ENCODE measurements around the gene CAMK2A. TPM values are rescaled to one million over a fixed set of nuclear protein-coding genes. Genes with fewer than 3 reads are reported as not detected.

The CAMK2A gene
- total and polyA plus RNA-seq, 2 of the 4 experiments (the other 2 are of a cell fraction) = 0.18 to 0.19 TPM

GRCh38 chr5:150329038-150329437 lies 39.5 kb upstream of the CAMK2A start:
- Histone ChIP-seq H4K20me1 (ENCODE audit: insufficient read depth, low read length) (no peaks in the 10 kb centered on the region), H3K18ac (ENCODE audit: low read depth, low read length) (no peak overlapping the region), H3K4me2 (ENCODE audit: low read depth, low read length) (no peak overlapping the region), H2BK15ac (ENCODE audit: low read depth, low read length) (no peak overlapping the region), H3K9me1 (ENCODE audit: insufficient read depth, low read length) (peaks cover 9% of the 10 kb centered on the region; the same call in 1 of the 2 replicates), H4K91ac (ENCODE audit: insufficient read depth, low read depth, low read length) (no peak overlapping the region), H3K4ac (ENCODE audit: low read depth, low read length) (peak overlapping the region; percentile 32), H3K4me1 (ENCODE audit: control insufficient read depth, insufficient read depth, low read length) (peaks cover 4% of the 10 kb centered on the region; the same call in 1 of the 2 replicates), H3K23ac (ENCODE audit: low read depth, low read length) (no peak overlapping the region), H2AK9ac (replicated peaks; ENCODE audit: low read depth, low read length, poor library complexity) (no peak overlapping the region), H3K27me3 (ENCODE audit: control insufficient read depth, insufficient read depth, low read length) (peaks cover 3% of the 10 kb centered on the region; the same call in 1 of the 2 replicates), H2BK5ac (ENCODE audit: low read depth, low read length, poor library complexity, severe bottlenecking) (no peak overlapping the region), H2BK120ac (ENCODE audit: low read depth, low read length) (no peak overlapping the region), H2AFZ (replicated peaks; ENCODE audit: low read length, poor library complexity) (peak overlapping the region; percentile 18), H3K79me1 (ENCODE audit: low read depth in 1 of 2, low read length in 2 of 2) (no peaks in the 10 kb centered on the region), H4K8ac (ENCODE audit: low read depth in 2 of 2, low read length in 2 of 2) (0 out of 4 replicates have a peak overlapping the region, but pooled peaks of 1 of the 2 experiments have one; percentile 7), H2AK5ac (ENCODE audit: low read depth, low read length) (no peak overlapping the region), H3K4me3 (ENCODE audit: insufficient read depth, low read depth, low read length) (no peak overlapping the region), H3K56ac (ENCODE audit: extremely low read depth, insufficient read depth, low read length) (no peak overlapping the region), H3K9ac (ENCODE audit: low read depth, low read length) (no peak overlapping the region), H2BK20ac (ENCODE audit: low read depth, low read length) (no peak overlapping the region), H3K36me3 (ENCODE audit: control insufficient read depth, insufficient read depth, low read length) (no peaks in the 10 kb centered on the region), H3K9me3 (ENCODE audit: control insufficient read depth, insufficient read depth, low read length) (no peaks in the 10 kb centered on the region), H4K5ac (ENCODE audit: low read depth, low read length) (no peak overlapping the region), H3K27ac (ENCODE audit: insufficient read depth, low read length) (no peak overlapping the region), H3K14ac (replicated peaks; ENCODE audit: low read depth, low read length) (0 out of 2 replicates have a peak overlapping the region, but pooled peaks have one; percentile 48)
- WGBS, 2 experiments (ENCODE audit: extremely low coverage in 2 of 2, insufficient read length in 1 of 2) = no CpG with 5 or more reads among the region's 2 CpGs
- BruUV-seq (replicated peaks) = no TSS peak
- dilution Hi-C loops (cut with HindIII; ENCODE audit: low sequenced_read_pairs, unreplicated experiment) (no loop called here), in situ Hi-C loops (cut with MboI; ENCODE audit: low sequenced_read_pairs) (no loop called here), intact Hi-C loops (cut with micrococcal nuclease) (no loop called here)
- CTCF ChIA-PET = no interaction called here
- DNase-seq (no peak), ATAC-seq (ENCODE audit: low read depth) (no peak)
- no peak for TF ChIP-seq RCOR1 (IDR thresholded peaks at IDR 0.05; ENCODE audit: insufficient replicate concordance, low read length)
- no peak for TF ChIP-seq ELK1 (IDR thresholded peaks at IDR 0.05; ENCODE audit: borderline replicate concordance, low read depth, low read length)
- TF ChIP-seq BHLHE40 (IDR thresholded peaks at IDR 0.05; ENCODE audit: low read depth, low read length) = no peak
- no peak for TF ChIP-seq CHD1 (IDR thresholded peaks at IDR 0.05; ENCODE audit: low read depth, low read length)
- no peak for TF ChIP-seq MAZ (IDR thresholded peaks at IDR 0.05; ENCODE audit: borderline replicate concordance, low read depth, low read length)
- no peak for TF ChIP-seq SMC3 (IDR thresholded peaks at IDR 0.05; ENCODE audit: low read depth, low read length)
- TF ChIP-seq RFX5 (IDR thresholded peaks at IDR 0.05; ENCODE audit: low read depth, low read length) = no peak
- no peak for TF ChIP-seq CTCF (conservative IDR thresholded peaks at IDR 0.05; ENCODE audit: low read depth, low read length)
- TF ChIP-seq USF2 (IDR thresholded peaks at IDR 0.05; ENCODE audit: low read depth, low read length) = no peak
- TF ChIP-seq CEBPB (IDR thresholded peaks at IDR 0.05; ENCODE audit: low read depth, low read length) = no peak
- TF ChIP-seq MXI1 (IDR thresholded peaks at IDR 0.05; ENCODE audit: borderline replicate concordance, low read depth, low read length) = no peak
- no peak for TF ChIP-seq FOS (IDR thresholded peaks at IDR 0.05; ENCODE audit: low read depth, low read length)
- no peak for TF ChIP-seq POLR2A (IDR thresholded peaks at IDR 0.05; ENCODE audit: low read depth, low read length)
- TF ChIP-seq NFE2L2 (IDR thresholded peaks at IDR 0.05; ENCODE audit: low read depth, low read length) = no peak
- TF ChIP-seq MAFK (IDR thresholded peaks at IDR 0.05; ENCODE audit: low read depth, low read length) = no peak
- no peak for TF ChIP-seq RAD21 (IDR thresholded peaks at IDR 0.05; ENCODE audit: low read length)
- POLR2A ChIA-PET (ENCODE audit: unreplicated experiment) = no interaction called here

All from IMR-90 (cell line).